Thoracic aorta endothelial cell (primary cell): Measurements from ENCODE around the gene MYO5B. TPM values are rescaled to one million over a fixed set of nuclear protein-coding genes. Genes with fewer than 3 reads are reported as not detected.

Experiments used
- small RNA-seq: library from RNA; depleted of rRNA; stranded (forward); fragments of <200 nt; gene quantifications from one replicate; pipeline ENCODE3, GENCODE V24; 2012
- total RNA-seq: library from RNA; depleted of rRNA; stranded (reverse); fragments of >200 nt; gene quantifications from 2 replicates; pipeline ENCODE4 v1.2.3, GENCODE V29; 2012

Gene MYO5B
- 0.27 and 0.36 TPM in 2 replicates for total RNA-seq

DNA sequence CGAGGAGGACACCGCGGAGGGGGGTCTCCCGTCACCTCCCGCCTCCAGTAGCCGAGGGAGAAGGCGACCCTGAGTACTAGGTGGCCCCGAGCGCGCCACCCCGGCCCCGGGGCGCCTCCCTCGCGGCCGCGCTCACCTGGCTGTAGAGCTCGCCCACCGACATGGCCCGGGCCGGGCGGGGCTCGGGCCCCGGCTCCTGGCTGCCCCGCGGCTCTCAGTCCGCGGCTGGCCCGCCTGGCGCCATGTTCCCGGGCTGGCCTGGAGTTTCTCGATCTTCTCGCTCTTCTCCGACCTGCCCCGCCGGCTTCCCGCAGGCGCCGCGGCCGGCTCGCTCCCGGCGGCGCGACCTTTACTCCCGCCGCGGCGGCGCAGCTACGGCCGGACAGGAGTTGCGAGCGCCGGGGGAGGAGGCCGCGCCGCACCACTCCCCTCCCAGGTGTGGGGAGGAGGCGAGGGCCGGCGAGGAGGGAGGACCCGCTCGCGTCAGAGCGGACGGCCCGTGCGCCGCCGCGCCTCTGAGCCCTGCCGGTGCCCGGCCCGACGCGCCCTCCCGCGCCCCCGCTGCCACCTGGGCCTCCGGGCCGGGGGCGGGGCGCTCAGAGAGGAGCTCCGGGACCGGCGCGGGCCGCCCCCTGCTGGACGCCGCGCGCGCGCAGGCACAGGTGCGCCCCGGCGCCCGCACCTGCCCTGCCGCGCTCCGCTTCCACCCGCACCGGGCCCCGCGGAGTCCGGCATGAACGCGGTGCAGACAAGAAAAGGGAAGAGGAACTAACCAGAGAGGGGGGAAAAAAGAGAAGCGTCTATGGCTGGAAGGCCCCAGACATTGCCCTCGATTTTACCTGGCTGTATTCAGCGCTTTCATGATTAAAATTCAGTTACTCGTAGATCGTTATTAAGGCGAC lies at the start of gene MYO5B:
Gene MYO5B, minus strand, starts transcription at position 517 of the 902 bp plus-strand sequence. Its CDS starts 354 bp downstream, at position 163.

DNA sequence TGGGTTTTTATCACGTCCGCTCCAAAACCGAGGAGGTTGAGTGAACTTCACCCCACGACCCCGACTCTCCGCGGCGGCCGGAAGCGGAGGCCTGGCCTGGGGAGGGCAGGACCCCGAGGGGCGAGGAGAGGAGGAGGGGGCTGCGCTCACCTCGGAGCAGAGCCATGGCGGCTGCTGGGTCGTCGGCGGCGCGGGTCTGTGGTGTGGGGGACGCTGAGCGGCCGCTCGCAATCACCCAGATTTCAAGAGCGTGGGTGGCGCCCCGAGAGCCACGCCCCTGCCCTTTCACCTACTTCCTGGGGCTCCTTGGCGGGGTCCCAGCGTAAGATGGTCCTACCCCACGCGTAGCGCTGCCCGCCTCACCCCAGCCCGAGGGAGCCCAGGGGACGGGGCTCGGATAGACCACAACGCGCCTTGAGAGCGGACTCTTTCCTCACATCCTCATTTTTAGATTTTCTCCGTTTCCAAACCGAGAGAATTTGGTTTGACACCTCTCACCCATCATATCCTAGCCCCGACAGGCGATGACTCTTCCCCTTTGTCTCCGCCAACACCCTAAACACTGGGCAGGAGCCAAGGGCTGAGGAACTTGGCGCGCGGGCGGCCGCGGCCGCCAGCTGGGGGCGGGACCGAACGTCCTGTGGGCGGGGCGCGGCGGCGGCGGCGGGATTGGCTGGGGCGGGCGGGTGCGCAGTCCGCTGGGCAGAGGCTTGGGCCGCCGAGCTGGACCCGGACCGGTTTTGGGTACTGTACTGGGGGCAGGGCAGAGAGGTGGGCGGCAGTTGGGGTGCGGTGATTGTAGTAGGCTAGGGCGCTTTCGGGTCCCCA lies 381.4 kb downstream of the MYO5B start, which contains the start of gene ACAA2:
Gene ACAA2, minus strand, starts transcription at position 215 of the 828 bp plus-strand sequence. Its CDS starts 49 bp downstream, at position 166.

Small RNA genes within 50 kb of the gene (small RNA-seq; reads per million reads assigned to genes)
- not detected for gene RF00019
- gene RF00283: not detected
- not detected for gene RN7SL310P
- gene RNA5SP457: not detected
- gene SCARNA17: not detected

Other genes starting within 250 kb of the MYO5B start
- gene CFAP53, start 71.3 kb upstream of the MYO5B start, total RNA-seq: 0.07 TPM in 1 of 2 replicates, not detected in the other
- gene MBD1, start 86.4 kb upstream of the MYO5B start, total RNA-seq: 59.7 and 61.5 TPM in 2 replicates
- gene CXXC1, start 92.5 kb upstream of the MYO5B start, total RNA-seq: 37.7 and 41.4 TPM in 2 replicates
- gene SKA1, start 179.9 kb upstream of the MYO5B start, total RNA-seq: 35.5 and 47.7 TPM in 2 replicates